Lower leg skin (tissue), 3 donors: Measurements from ENCODE around the gene SPDYE2.
"Not testable (repeated sequence)": the region's sequence is repeated elsewhere in the genome, so short reads cannot be mapped to it uniquely, and the experiment has no call there.

ENCODE experiments used
- POLR2A ChIP-seq, 2 donors: fragments of 450-650 bp; IDR thresholded peaks; one replicate each; pipeline ENCODE4 v1.6.1; 2016 to 2017; ENCODE audit warnings: antibody characterized with exemption in 2 of 2, mild to moderate bottlenecking in 1 of 2, moderate library complexity in 1 of 2
- TF ChIP-seq, protein P1 (sequence below), 3 donors: fragments of 450-650 bp; IDR thresholded peaks; one replicate each; pipeline ENCODE4 v1.5.1; 2016; ENCODE audit warnings: antibody characterized with exemption in 3 of 3, mild to moderate bottlenecking in 3 of 3, moderate library complexity in 2 of 3

DNA sequence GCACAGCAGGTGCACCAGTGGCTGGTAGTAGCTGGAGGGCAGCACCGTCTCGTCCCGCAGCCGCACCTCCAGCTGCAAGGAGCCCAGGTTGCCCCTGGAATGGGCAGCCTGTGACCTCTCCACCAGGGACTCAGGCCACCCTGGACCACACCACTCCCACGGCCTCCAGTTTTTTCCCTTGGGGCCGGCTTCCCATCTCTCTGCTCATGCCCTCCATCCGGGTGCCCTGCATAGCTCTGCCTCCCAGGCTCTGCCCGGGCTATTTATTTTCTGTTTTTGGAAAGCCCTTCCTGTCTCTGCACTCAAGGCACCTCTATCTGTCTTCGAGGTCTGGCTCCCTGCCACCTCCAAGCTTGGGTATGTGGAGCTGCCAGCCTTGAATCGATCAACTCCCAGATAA, 45.0 kb downstream of the SPDYE2 start:
- TF ChIP-seq, protein P1, sequence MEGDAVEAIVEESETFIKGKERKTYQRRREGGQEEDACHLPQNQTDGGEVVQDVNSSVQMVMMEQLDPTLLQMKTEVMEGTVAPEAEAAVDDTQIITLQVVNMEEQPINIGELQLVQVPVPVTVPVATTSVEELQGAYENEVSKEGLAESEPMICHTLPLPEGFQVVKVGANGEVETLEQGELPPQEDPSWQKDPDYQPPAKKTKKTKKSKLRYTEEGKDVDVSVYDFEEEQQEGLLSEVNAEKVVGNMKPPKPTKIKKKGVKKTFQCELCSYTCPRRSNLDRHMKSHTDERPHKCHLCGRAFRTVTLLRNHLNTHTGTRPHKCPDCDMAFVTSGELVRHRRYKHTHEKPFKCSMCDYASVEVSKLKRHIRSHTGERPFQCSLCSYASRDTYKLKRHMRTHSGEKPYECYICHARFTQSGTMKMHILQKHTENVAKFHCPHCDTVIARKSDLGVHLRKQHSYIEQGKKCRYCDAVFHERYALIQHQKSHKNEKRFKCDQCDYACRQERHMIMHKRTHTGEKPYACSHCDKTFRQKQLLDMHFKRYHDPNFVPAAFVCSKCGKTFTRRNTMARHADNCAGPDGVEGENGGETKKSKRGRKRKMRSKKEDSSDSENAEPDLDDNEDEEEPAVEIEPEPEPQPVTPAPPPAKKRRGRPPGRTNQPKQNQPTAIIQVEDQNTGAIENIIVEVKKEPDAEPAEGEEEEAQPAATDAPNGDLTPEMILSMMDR (IDR thresholded peaks at IDR 0.05): not testable (repeated sequence)
- TF ChIP-seq POLR2A (IDR thresholded peaks at IDR 0.05): not testable (repeated sequence)
